Mesothelial cell of epicardium (in vitro differentiated cells): ENCODE results near the gene FGF4. TPM values are rescaled to one million over a fixed set of nuclear protein-coding genes. Genes with fewer than 3 reads are reported as not detected.

ENCODE experiments used
- DNase-seq, 2 experiments: peaks; one replicate each; pipeline ENCODE4 v3.0.0; 2021; ENCODE audit warnings: low spot score in 2 of 2; ENCODE audit not compliant: unreplicated experiment in 2 of 2
- H3K27ac Mint-ChIP-seq: 2 replicates; pipeline ENCODE4 v1.8.0; 2021; ENCODE audit warnings: mixed read lengths
- H3K27me3 Mint-ChIP-seq: 2 replicates; pipeline ENCODE4 v1.8.0; 2021; ENCODE audit warnings: low read depth, mixed read lengths
- H3K36me3 Mint-ChIP-seq: 2 replicates; pipeline ENCODE4 v1.8.0; 2021; ENCODE audit warnings: mixed read lengths
- H3K4me1 Mint-ChIP-seq: 2 replicates; pipeline ENCODE4 v1.8.0; 2021; ENCODE audit warnings: mixed read lengths
- H3K4me3 Mint-ChIP-seq: 2 replicates; pipeline ENCODE4 v1.8.0; 2021; ENCODE audit warnings: mild to moderate bottlenecking, moderate library complexity, mixed read lengths
- H3K9me3 Mint-ChIP-seq: 2 replicates; pipeline ENCODE4 v1.8.0; 2021; ENCODE audit warnings: mixed read lengths
- total RNA-seq: library from RNA; stranded (reverse); gene quantifications from 3 replicates; pipeline ENCODE4 v1.2.1, GENCODE V29; 2021
- TF ChIP-seq, protein P1 (sequence below): fragments of 200-600 bp; sonication (generic); IDR thresholded peaks from one replicate; pipeline ENCODE4 v1.5.0; 2021; ENCODE audit warnings: antibody characterized with exemption; ENCODE audit not compliant: unreplicated experiment

Gene FGF4
- total RNA-seq, 1 donor from 2014 or later: not detected

DNA sequence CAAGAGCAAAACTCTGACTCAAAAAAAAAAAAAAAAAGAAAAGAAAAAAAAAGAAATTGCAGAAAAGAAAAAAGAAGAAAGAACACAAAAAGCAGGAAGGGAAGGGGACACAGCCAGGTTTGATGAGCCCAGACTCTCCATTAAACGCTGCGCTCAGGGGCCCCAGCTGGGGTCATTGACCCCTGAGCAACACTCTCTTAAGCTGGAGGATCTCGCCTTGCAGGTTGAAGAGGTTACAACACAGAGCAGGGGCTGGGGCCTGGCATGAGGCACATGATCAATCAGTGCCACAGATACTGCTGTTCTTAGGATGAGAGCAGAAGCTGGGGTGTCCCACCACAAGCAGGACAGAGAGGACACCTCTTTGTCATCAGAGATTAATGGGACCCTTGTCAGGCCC lies 36.3 kb upstream of the FGF4 start:
- Mint-ChIP-seq H3K36me3 (no peaks in the 10 kb centered on the region), H3K4me1 (peaks cover 3% of the 10 kb centered on the region), H3K9me3 (no peaks in the 10 kb centered on the region), H3K27ac (no peak overlapping the region), H3K4me3 (no peak overlapping the region), H3K27me3 (peaks cover 42% of the 10 kb centered on the region)
- TF ChIP-seq, protein P1, sequence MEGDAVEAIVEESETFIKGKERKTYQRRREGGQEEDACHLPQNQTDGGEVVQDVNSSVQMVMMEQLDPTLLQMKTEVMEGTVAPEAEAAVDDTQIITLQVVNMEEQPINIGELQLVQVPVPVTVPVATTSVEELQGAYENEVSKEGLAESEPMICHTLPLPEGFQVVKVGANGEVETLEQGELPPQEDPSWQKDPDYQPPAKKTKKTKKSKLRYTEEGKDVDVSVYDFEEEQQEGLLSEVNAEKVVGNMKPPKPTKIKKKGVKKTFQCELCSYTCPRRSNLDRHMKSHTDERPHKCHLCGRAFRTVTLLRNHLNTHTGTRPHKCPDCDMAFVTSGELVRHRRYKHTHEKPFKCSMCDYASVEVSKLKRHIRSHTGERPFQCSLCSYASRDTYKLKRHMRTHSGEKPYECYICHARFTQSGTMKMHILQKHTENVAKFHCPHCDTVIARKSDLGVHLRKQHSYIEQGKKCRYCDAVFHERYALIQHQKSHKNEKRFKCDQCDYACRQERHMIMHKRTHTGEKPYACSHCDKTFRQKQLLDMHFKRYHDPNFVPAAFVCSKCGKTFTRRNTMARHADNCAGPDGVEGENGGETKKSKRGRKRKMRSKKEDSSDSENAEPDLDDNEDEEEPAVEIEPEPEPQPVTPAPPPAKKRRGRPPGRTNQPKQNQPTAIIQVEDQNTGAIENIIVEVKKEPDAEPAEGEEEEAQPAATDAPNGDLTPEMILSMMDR: no peak
- DNase-seq: no peak

DNA sequence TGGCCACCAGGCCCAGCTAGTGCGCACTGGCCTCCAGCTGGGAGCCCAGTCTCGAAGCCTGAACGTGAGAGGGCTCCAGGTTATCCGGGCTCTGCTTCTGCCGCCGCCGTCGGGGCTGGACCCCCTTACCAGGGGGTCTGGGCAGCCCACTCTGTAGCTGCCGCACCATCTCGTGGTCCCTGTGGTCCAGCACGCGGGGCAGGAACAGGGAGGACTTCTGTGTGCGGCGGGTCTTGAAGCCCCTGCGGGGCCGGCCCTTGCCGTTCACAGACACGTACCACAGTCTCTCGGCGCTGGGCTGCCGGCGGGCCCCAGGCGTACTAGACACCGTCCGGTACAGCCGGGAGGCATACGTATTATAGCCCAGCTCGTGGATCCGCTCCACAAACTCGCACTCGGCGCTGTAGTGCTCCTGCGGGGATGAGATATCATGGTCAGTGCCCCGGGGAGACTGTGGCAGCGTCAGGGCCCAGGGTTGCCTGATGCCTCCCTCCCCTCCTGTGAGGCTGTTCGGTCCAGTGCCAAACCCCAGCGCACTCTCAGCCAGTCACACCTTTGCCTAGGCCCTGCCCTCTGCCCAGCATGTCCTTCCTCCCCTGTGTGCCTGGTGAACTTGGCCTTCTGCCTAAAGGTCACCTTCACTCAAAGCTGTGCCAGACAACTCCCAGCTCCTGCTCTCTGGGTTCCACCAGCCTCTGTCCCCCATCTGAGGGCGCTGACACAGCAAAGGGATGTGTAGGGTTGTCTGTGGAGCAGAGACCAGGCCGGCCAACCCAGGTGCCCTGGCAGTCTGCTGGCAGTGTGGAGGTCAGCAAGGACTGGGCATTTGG lies 35.4 kb upstream of the FGF4 start:
- peaks cover 3% of the 10 kb centered on the region for H3K4me1 Mint-ChIP-seq
- H3K27ac Mint-ChIP-seq: no peak overlapping the region

DNA sequence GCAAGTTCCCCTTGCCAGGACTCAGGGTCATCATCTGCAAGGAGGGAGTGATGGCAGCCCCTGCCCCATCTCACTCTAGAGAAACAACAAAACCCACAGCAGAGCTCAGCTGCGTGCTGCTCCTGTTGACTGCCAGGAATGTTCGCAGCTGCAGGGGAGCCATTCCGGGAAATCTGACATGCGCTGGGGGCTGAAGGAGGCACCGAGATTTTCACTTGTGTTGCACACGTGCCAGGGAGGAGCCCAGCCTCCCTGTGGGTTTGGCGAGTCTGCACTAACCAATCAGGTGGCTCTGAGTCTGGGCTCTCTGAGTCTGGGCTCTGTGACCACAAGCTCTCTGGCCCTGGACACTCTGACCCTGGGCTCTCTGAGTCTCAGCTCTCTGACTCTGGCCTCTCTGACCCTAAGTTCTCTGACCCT lies 33.5 kb upstream of the FGF4 start:
- no peak overlapping the region for H3K27ac Mint-ChIP-seq
- peaks cover 3% of the 10 kb centered on the region for H3K4me1 Mint-ChIP-seq
- H3K4me3 Mint-ChIP-seq: no peak overlapping the region
- H3K9me3 Mint-ChIP-seq: no peaks in the 10 kb centered on the region
- H3K36me3 Mint-ChIP-seq: no peaks in the 10 kb centered on the region
- no peak for DNase-seq
- peaks cover 21% of the 10 kb centered on the region for H3K27me3 Mint-ChIP-seq
- TF ChIP-seq, protein P1: no peak

More for the DNA sequence above, 35.4 kb upstream of the FGF4 start:
- no peak overlapping the region for H3K4me3 Mint-ChIP-seq
- TF ChIP-seq, protein P1: no peak
- no peak for DNase-seq
- peaks cover 36% of the 10 kb centered on the region for H3K27me3 Mint-ChIP-seq
- H3K9me3 Mint-ChIP-seq: no peaks in the 10 kb centered on the region
- H3K36me3 Mint-ChIP-seq: no peaks in the 10 kb centered on the region

DNA sequence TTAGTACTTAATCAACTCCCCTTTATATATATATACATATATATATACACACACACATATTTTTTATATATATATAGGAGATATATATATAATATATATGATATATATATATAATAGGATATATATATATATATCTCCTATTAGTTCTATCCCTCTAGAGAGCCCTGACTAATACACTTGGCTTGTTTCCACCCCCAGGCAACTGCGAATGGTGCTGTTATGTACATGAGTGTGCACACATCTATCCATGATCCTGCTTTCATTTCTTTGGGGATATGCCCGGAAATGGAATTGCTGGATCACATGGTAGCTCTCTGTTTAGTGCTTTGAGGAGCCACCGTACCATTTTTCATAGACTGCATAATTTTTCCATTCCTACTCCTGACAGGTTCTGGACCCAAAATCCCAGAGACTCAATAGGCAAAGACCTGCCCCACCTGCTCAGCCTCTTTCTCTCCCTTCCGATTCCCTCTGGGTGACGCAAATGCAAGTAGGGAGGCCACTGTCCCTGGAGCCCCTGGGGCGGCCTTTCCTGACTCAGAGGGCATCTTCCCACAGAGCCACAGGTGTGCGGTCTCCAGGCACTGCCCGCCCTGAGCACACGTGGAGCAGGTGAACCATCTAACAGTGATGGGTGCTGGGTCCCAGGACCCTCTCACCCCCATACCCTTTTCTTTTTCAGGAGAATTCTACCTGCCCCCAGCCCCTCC lies 32.1 kb upstream of the FGF4 start:
- Mint-ChIP-seq H3K27ac (no peak overlapping the region), H3K4me3 (no peak overlapping the region), H3K9me3 (no peaks in the 10 kb centered on the region), H3K36me3 (no peaks in the 10 kb centered on the region), H3K27me3 (peaks cover 21% of the 10 kb centered on the region), H3K4me1 (peaks cover 3% of the 10 kb centered on the region)
- TF ChIP-seq, protein P1: no peak
- DNase-seq: no peak

DNA sequence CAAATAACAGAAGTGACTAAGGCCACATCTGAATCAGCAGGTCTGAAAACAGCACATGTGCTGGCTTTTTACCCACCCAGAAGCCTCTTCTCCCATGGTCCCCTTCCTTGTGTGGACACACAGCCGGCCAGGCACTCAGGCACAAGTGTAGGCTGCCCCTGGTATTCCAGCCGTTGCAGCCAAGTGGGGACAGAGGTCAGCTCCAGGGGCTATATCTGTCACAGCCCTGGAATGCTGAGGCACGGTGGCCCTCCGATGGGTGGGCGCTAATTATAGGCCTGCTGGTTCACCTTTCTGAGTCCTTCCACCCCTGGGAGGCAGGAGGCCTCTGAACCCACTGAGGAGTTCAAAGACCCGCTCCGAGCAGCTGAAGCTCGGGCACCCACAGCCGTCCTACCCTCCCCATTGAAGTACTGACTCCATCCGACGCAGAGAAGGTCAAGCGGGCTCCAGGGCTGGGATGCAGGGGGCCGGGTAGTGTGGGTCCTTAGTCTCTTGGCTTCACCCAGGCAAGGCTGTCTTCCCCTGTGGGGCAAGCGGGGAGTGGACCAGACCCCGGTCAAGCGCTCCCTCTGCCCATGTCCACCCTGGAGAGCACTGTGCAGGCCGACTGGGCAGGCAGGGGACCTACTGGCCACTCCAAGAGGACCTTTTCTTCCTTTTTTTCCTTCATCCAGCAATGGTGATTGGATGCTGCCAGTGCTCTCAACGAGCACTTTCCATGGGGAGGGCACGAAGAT lies 29.8 kb upstream of the FGF4 start:
- DNase-seq: no peak
- no peaks in the 10 kb centered on the region for H3K36me3 Mint-ChIP-seq
- no peak overlapping the region for H3K27ac Mint-ChIP-seq

More for the DNA sequence above, 29.8 kb upstream of the FGF4 start:
- H3K9me3 Mint-ChIP-seq: no peaks in the 10 kb centered on the region
- peaks cover 21% of the 10 kb centered on the region for H3K27me3 Mint-ChIP-seq
- H3K4me3 Mint-ChIP-seq: no peak overlapping the region
- H3K4me1 Mint-ChIP-seq: peaks cover 3% of the 10 kb centered on the region
- TF ChIP-seq, protein P1: no peak
